A673 (cell line): ENCODE measurements around the gene INAVA. TPM values are rescaled to one million over a fixed set of nuclear protein-coding genes. Genes with fewer than 3 reads are reported as not detected.
"Not testable (repeated sequence)": the region's sequence is repeated elsewhere in the genome, so short reads cannot be mapped to it uniquely, and the experiment has no call there.

Experiments used
- BruUV-seq: library from RNA; stranded (reverse); fragments of 400-500 nt; replicated peaks from 2 replicates; lab custom pipeline; 2021; lab: Mats Ljungman, UMichigan
- CTCF ChIA-PET: fragments of 300-600 bp; sonication (Branson Sonifier 250); formaldehyde crosslinking; loops from one replicate; lab custom pipeline; 2022; ENCODE audit warnings: antibody characterized with exemption; lab: Charles Lee
- POLR2A ChIA-PET: fragments of 300-600 bp; sonication (Branson Sonifier 250); formaldehyde crosslinking; loops from one replicate; lab custom pipeline; 2022; ENCODE audit warnings: antibody characterized with exemption; ENCODE audit not compliant: low non-redundant PET; lab: Charles Lee
- DNase-seq: peaks from one replicate; pipeline ENCODE4 v3.0.0-alpha.2; 2015; ENCODE audit warnings: low spot score
- H3K27ac ChIP-seq: fragments of 200-600 bp; sonication (generic); 2 replicates; pipeline ENCODE4 v1.5.1; 2016; ENCODE audit warnings: mixed run types, low read depth, mild to moderate bottlenecking, mixed read lengths, antibody characterized with exemption, low read length; ENCODE audit not compliant: poor library complexity, severe bottlenecking
- H3K27me3 ChIP-seq: fragments of 200-600 bp; sonication (generic); replicated peaks from 2 replicates; pipeline ENCODE4 v1.6.1; 2017; ENCODE audit warnings: mixed run types, low read depth, mild to moderate bottlenecking, mixed read lengths, antibody characterized with exemption, low read length; ENCODE audit not compliant: insufficient read depth, poor library complexity
- H3K36me3 ChIP-seq: fragments of 200-600 bp; sonication (generic); 2 replicates; pipeline ENCODE4 v1.6.1; 2016; ENCODE audit warnings: mixed run types, mild to moderate bottlenecking, mixed read lengths, antibody characterized with exemption, low read length; ENCODE audit not compliant: insufficient read depth, poor library complexity, severe bottlenecking
- H3K4me1 ChIP-seq: fragments of 200-600 bp; sonication (generic); 2 replicates; pipeline ENCODE4 v1.6.1; 2017; ENCODE audit warnings: mixed run types, mild to moderate bottlenecking, mixed read lengths, antibody characterized with exemption, low read length; ENCODE audit not compliant: insufficient read depth, poor library complexity, severe bottlenecking
- H3K4me3 ChIP-seq: fragments of 200-600 bp; sonication (generic); 2 replicates; pipeline ENCODE4 v1.5.1; 2016; ENCODE audit warnings: low read depth, mixed run types, mild to moderate bottlenecking, mixed read lengths, low read length; ENCODE audit not compliant: poor library complexity, severe bottlenecking
- H3K9me3 ChIP-seq: fragments of 200-600 bp; sonication (generic); 2 replicates; pipeline ENCODE4 v1.6.1; 2016; ENCODE audit warnings: mixed run types, low read depth, mild to moderate bottlenecking, mixed read lengths, antibody characterized with exemption, low read length; ENCODE audit not compliant: poor library complexity, severe bottlenecking
- EZH2 ChIP-seq: fragments of 200-600 bp; sonication (generic); IDR thresholded peaks from 2 replicates; pipeline ENCODE4 v1.6.1; 2017; ENCODE audit warnings: borderline replicate concordance, low read depth, mild to moderate bottlenecking, mixed read lengths, antibody characterized with exemption, low read length; ENCODE audit not compliant: poor library complexity, severe bottlenecking
- intact Hi-C: fragments of 100-400 bp; cut with micrococcal nuclease; formaldehyde crosslinking; loops from one replicate; pipeline ENCODE4 v1.10.0; 2022; ENCODE audit not compliant: unreplicated experiment
- total RNA-seq: library from RNA; stranded (reverse); gene quantifications from 2 replicates; pipeline ENCODE4 v1.2.3, GENCODE V29; 2021
- TF ChIP-seq, protein P1 (sequence below): fragments of 300-800, 200-600 bp; sonication (generic); conservative IDR thresholded peaks from 2 replicates; pipeline ENCODE4 v1.5.1; 2017; ENCODE audit warnings: low read depth, mild to moderate bottlenecking, antibody characterized with exemption, low read length, moderate library complexity, mixed read lengths

INAVA gene
- total RNA-seq, 1 experiment from 2014 or later, result 0.45 TPM

DNA sequence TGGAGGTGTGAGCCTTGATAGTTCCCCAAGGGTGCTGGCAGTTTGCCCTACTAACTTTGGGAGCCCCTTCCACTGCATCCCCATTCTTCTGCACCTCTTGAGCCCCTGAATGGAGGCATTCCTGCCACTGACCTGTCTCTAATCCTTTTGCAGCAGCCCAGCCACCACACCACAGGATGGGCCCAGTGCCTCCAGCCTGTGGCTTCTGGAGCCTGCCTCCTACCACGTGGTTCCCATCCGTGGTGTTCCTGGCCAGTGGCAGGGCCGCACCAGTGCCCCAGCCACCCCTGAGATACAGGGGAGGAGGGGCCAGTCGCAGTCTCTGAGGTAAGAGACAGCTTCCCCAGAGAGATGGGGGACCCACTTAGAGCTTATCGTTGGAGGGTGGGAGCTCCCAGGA, 14.4 kb downstream of the INAVA start:
- CTCF ChIA-PET, result no interaction called here
- DNase-seq, result no peak
- TF ChIP-seq EZH2, result no peak
- TF ChIP-seq, protein P1, sequence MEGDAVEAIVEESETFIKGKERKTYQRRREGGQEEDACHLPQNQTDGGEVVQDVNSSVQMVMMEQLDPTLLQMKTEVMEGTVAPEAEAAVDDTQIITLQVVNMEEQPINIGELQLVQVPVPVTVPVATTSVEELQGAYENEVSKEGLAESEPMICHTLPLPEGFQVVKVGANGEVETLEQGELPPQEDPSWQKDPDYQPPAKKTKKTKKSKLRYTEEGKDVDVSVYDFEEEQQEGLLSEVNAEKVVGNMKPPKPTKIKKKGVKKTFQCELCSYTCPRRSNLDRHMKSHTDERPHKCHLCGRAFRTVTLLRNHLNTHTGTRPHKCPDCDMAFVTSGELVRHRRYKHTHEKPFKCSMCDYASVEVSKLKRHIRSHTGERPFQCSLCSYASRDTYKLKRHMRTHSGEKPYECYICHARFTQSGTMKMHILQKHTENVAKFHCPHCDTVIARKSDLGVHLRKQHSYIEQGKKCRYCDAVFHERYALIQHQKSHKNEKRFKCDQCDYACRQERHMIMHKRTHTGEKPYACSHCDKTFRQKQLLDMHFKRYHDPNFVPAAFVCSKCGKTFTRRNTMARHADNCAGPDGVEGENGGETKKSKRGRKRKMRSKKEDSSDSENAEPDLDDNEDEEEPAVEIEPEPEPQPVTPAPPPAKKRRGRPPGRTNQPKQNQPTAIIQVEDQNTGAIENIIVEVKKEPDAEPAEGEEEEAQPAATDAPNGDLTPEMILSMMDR, result no peak
- intact Hi-C loops, result no loop called here
- H3K27me3 ChIP-seq, result no peaks in the 10 kb centered on the region
- H3K27ac ChIP-seq, result no peak overlapping the region
- H3K36me3 ChIP-seq, result no peaks in the 10 kb centered on the region
- H3K9me3 ChIP-seq, result no peaks in the 10 kb centered on the region
- no peaks in the 10 kb centered on the region for H3K4me1 ChIP-seq
- POLR2A ChIA-PET, result no interaction called here
- BruUV-seq, result no TSS peak
- H3K4me3 ChIP-seq, result no peak overlapping the region

GRCh38 chr1:200909757-200910239, 15.1 kb downstream of the INAVA start:
- BruUV-seq, result no TSS peak
- CTCF ChIA-PET, result no interaction called here

GRCh38 chr1:200911361-200911760, 16.7 kb downstream of the INAVA start:
- POLR2A ChIA-PET, result no interaction called here
- H3K36me3 ChIP-seq, result no peaks in the 10 kb centered on the region
- no peak overlapping the region for H3K27ac ChIP-seq
- no peaks in the 10 kb centered on the region for H3K27me3 ChIP-seq
- CTCF ChIA-PET, result no interaction called here
- DNase-seq, result no peak
- intact Hi-C loops, result no loop called here
- no TSS peak for BruUV-seq
- no peaks in the 10 kb centered on the region for H3K4me1 ChIP-seq
- TF ChIP-seq, protein P1, result no peak
- TF ChIP-seq EZH2, result no peak
- H3K4me3 ChIP-seq, result no peak overlapping the region
- H3K9me3 ChIP-seq, result no peaks in the 10 kb centered on the region

More at GRCh38 chr1:200909757-200910239, 15.1 kb downstream of the INAVA start:
- Histone ChIP-seq H3K36me3 (no peaks in the 10 kb centered on the region), H3K27ac (no peak overlapping the region), H3K9me3 (no peaks in the 10 kb centered on the region), H3K27me3 (no peaks in the 10 kb centered on the region), H3K4me1 (no peaks in the 10 kb centered on the region), H3K4me3 (no peak overlapping the region)
- TF ChIP-seq, protein P1, result no peak
- intact Hi-C loops, result no loop called here
- POLR2A ChIA-PET, result no interaction called here
- DNase-seq, result no peak

GRCh38 chr1:200911936-200912335, 17.2 kb downstream of the INAVA start:
- CTCF ChIA-PET, intact Hi-C loops, H3K36me3 ChIP-seq, H3K27me3 ChIP-seq, POLR2A ChIA-PET, H3K27ac ChIP-seq, BruUV-seq, H3K9me3 ChIP-seq, H3K4me1 ChIP-seq, DNase-seq, H3K4me3 ChIP-seq: not testable (repeated sequence)
